NCI-H187 (cell line): ENCODE results near the gene FAM89A.
"Not testable (repeated sequence)": the region's sequence is repeated elsewhere in the genome, so short reads cannot be mapped to it uniquely, and the experiment has no call there.

Experiments
- DNase-seq, 2 experiments: peaks; one replicate each; lab custom pipeline; 2025; lab: John Stamatoyannopoulos, UW

The FAM89A gene

DNA sequence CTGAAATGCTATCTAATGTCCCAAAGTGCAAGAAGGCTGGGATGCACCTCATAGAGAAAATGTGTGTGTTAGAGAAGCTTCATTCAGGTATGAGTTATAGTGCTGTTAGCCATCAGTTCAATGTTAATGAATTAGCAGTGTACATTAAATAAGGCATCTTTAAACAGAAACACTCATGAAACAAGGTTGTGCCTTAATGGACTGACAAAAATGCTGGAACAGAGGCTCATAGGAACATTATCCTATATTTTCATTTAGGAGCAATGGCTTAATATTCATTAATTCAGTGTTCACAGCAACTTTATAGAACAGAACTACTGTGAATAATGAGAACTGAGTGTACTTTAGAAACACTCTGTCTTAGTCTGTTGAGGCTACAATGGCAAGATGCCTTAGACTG, 15.2 kb upstream of the FAM89A start:
- no peak for DNase-seq

GRCh38 chr1:231053493-231054162, 13.6 kb upstream of the FAM89A start:
- DNase-seq: no peak

DNA sequence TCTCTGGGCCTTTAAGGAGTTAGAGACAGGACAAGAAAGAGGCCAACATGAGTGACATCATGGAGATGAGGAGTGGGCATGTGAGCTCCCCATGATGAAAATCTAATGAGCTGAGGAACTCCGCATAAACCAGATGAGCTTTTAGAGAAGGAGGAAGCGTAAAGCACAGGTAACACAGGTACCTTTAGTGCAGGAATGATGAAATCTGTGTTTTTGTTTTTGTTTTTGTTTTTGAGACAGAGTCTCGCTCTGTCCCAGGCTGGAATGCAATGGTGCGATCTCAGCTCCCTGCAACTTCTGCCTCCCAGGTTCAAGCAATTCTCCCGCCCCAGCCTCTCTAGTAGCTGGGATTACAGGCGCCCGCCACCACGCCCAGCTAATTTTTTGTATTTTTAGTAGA, 12.7 kb upstream of the FAM89A start:
- no peak for DNase-seq

DNA sequence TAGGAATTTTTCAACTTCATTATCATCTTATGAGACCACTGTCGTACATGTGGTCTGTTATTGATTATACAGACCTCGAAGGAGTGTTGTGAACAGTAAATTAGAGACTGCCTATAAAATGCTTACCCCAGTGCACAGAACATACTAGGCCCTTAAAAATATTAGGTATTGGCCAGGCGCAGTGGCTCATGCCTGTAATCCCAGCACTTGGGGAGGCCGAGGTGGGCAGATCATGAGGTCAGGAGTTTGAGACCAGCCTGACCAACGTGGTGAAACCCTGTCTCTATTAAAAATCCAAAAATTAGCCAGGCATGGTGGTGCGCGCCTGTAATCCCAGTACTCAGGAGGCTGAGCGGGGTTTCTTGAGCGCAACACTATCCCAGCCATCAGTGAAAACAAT, 10.9 kb upstream of the FAM89A start:
- DNase-seq: not testable (repeated sequence)

DNA sequence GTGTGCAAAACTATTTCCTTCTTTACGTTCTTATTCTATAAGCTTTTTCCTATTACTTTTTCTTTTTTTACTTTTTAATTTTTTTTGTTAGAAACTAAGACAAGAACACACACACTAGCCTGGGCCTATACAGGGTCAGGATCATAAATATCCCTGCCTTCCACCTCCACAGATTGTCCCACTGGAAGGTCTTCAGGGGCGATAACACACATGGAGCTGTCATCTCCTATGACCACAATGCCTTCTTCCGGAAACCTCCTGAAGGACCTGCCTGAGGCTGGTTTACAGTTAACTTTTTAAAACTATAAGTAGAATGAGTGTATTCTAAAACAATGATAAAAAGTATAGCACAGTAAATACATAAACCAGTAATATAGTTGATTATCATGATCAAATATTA, 10.3 kb upstream of the FAM89A start:
- no peak for DNase-seq

DNA sequence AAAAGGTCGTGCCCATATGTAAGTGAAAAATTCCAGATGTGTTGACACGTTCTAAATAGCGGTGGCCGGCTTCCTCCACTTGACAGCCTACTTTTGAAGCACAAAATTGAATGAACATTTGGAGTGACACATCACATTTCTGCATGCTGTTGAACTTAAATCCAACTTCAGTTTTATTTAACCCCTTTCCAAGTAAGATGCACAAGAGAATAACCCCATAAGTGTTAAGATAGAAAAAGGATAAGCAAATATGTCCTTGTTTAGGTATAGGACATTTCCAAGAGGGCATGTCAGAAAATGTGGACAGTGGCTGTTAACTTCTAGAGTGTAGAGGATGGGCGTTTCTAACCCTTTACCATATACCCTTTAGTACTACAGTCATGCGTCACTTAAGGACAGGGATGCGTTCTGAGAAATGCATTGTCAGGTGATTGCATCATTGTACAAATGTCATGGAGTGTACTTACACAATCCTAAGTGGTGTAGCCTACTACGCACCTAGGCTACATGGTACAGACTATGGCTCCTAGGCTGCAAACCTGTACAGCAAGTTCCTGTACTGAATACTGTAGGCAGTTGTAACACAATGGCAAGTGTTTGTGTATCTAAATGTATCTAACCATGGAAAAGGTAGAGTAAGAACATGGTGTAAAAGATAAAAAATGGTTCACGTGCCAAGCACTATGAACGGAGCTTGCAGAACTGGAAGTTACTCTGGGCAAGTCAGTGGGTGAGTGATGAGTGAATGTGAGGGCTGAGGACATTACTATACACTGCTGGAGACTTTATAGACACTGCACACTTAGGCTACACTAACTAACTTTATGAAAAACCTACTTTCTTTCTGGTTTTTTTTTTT, 9.3 kb upstream of the FAM89A start:
- DNase-seq: no peak

DNA sequence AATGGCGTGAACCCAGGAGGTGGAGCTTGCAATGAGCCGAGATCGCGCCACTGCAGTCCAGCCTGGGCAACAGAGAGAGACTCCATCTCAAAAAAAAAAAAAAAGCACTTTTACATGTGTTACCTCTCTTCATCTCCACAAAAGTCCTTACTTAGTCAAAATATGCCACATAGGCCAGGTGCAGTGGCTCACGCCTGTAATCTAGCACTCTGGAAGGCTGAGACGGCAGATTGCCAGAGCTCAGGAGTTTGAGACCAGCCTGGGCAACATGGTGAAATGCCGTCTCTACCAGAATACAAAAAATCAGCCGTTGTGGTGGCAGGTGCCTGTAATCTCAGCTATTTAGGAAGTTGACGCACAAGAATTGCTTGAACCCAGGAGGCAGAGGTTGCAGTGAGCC, 8.4 kb upstream of the FAM89A start:
- DNase-seq: not testable (repeated sequence)

- DNase-seq: not testable (repeated sequence)
Observed at GRCh38 chr1:231047529-231047928, 7.5 kb upstream of the FAM89A start.

GRCh38 chr1:231046730-231047395, 6.8 kb upstream of the FAM89A start:
- DNase-seq: no peak

GRCh38 chr1:231045921-231046729, 6.1 kb upstream of the FAM89A start:
- not testable (repeated sequence) for DNase-seq

GRCh38 chr1:231045286-231045685, 5.2 kb upstream of the FAM89A start:
- DNase-seq: no peak

GRCh38 chr1:231044588-231044987, 4.5 kb upstream of the FAM89A start:
- no peak for DNase-seq

GRCh38 chr1:231041719-231042261, 1.7 kb upstream of the FAM89A start:
- DNase-seq: no peak

GRCh38 chr1:231040800-231041718, 1.0 kb upstream of the FAM89A start:
- DNase-seq: no peak

GRCh38 chr1:231039161-231040018, 664 bp downstream of the FAM89A start:
- DNase-seq: no peak

GRCh38 chr1:231037585-231038517, 2.2 kb downstream of the FAM89A start:
- no peak for DNase-seq

DNA sequence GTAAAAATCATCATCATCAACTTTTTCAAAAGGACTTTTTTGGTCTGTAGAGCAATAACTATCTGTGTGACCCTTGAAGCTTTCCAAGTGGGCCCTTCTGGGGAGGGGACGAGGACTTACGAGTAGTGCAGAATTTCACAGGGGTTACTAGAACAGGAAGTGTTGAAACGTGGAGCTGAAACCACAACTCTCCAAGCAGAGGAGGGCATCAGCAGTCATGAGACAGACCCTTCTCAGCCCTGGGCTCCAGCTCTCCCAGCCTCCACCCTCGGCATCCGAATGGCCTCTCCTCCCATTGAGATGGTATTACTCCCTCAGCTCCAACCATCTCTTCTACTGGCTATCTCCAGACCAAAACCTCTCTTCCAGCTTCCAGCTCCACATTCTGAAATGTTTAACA, 3.6 kb downstream of the FAM89A start:
- DNase-seq: no peak

DNA sequence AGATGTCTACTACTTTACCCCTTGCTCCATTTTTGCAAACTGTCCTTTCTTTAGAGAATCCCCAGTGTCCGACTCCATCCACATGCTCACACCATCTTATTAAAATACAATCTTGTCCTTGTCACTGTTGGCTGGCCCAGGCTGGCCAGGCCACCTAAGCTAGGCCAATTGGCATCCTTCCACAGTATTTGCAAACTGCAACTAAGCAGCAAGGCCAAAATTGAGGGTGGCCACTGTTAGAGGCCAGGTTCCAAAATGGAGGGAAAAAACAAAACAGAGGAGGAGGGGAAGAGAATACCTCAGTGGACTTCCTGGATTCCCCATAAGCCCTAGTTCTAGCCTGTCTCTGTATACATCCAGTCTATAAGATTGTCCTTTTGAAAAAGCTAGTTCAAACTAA, 4.3 kb downstream of the FAM89A start:
- DNase-seq: no peak

- DNase-seq: no peak
Observed at GRCh38 chr1:231032963-231033362, 7.1 kb downstream of the FAM89A start.
